Effector CD8-positive, alpha-beta T cell (primary cell): ENCODE data around the gene CDCA7.
"Not testable (repeated sequence)": the region's sequence is repeated elsewhere in the genome, so short reads cannot be mapped to it uniquely, and the experiment has no call there.

ENCODE experiments used
- DNase-seq: peaks from one replicate; lab custom pipeline; 2025; lab: John Stamatoyannopoulos, UW

The CDCA7 gene

DNA sequence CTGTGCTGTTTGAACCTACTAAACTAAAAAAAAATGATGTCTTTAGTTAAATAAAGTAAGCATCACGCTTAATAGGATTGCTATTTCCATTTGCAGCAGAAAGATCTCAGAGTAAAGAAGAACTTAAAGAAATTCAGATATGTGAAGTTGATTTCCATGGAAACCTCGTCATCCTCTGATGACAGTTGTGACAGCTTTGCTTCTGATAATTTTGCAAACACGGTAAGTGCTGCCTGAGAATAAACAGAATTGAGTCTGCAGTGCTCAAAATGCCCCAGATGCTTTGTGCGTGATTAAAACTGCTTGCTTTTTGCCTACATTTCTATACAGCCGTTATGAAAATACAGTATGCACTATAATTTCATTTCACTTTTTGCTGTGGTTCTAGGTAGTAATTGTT is 3.9 kb downstream of the CDCA7 start:
- no peak for DNase-seq

DNA sequence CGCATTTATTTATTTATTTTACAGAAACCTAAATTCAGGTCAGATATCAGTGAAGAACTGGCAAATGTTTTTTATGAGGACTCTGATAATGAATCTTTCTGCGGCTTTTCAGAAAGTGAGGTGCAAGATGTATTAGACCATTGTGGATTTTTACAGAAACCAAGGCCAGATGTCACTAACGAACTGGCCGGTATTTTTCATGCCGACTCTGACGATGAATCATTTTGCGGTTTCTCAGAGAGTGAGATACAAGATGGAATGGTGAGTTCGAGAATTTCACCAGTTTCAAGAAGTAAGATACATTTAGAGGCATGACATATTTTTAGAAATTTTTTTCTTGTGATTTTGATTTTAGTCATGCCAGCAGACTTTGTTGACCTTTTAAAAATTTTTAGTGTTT is 4.6 kb downstream of the CDCA7 start:
- DNase-seq: no peak

DNA sequence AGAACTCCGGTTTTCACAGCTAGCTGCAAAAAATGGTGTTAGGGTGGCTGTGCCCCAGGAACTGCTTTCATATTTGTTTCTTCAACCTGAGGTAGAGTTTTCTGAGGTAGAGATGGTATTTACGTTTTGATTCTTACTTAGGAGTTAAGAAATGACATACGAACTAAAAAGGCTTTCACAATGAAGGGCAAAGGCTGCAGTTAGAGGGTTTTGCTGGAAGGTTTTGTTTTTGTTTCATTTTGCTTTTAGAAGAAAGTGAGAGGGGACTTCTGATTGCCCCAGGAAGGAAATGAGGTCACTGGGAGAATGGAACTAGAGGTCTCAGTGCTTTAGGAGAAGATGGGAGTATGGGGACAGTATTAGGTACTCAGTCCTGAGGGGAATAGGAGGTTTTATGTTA is 15.5 kb downstream of the CDCA7 start:
- no peak for DNase-seq

DNA sequence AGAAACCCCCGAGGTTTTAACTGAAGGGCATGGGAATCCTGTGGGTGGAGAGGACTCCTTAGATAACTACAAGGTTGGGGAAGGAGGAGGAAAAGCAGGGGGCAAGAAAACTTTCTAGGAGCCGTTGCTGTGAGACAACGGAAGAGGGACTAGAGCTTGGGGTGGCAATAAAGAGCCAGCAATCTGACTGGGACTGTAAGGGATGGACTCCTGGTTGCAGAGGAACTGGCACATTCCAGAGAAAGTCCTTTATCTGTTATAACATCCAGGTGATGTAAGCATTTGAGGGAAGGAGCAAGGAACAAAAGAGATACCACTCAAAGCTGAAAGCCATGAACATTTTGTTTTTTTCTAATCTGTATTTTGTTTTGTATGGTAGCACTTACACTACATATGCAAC is 16.4 kb downstream of the CDCA7 start:
- no peak for DNase-seq

DNA sequence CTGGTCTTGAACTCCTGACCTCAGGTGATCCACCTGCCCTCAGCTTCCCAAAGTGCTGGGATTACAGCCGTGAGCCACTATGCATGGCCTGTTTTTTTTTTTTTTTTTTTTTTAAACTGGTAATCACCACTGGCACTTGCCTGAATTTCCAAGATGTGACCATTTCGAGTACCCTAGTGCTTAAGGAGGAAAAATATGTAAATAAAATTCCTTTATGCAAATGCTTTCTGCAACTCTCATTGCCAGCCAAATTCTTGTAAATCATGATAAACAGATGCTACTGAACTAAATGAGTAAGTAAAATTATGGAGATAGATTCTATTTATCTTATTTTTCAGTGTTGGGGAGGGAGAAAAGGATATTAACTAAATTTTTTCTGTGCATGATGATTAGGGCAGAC is 18.6 kb downstream of the CDCA7 start:
- no peak for DNase-seq

DNA sequence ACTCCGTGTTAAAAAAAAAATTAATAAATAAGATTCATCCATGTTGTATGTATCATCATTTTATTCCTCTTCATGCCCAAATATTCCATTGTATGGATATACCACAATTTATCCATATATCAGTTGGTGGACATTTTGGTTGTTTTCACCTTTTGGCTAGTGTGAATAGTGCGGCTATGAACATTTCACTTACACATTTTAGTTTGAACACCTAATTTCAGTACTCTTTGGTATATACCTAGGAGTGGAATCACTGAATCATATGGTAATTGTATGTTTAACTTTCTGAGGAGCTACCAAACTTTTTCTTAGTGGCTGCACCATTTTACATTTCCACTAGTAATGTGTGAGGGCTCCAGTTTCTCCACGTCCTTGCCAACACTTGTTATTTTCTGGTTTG is 20.0 kb downstream of the CDCA7 start:
- DNase-seq: no peak

DNA sequence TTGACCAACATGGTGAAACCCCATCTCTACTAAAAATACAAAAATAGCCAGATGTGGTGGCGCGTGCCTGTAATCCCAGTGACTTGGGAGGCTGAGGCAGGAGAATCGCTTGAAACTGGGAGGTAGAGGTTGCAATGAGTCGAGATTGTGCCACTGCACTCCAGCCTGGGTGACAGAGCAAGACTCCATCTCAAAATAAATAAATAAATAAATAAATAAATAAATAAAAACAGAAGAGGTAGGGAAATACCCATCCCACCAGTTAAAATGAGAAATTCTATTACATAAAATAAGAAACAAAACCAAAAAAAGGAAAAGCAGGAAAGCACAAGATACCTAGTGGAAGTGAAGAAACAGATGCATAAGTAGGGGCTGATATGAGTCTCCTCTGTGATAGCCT is 30.9 kb downstream of the CDCA7 start:
- not testable (repeated sequence) for DNase-seq

DNA sequence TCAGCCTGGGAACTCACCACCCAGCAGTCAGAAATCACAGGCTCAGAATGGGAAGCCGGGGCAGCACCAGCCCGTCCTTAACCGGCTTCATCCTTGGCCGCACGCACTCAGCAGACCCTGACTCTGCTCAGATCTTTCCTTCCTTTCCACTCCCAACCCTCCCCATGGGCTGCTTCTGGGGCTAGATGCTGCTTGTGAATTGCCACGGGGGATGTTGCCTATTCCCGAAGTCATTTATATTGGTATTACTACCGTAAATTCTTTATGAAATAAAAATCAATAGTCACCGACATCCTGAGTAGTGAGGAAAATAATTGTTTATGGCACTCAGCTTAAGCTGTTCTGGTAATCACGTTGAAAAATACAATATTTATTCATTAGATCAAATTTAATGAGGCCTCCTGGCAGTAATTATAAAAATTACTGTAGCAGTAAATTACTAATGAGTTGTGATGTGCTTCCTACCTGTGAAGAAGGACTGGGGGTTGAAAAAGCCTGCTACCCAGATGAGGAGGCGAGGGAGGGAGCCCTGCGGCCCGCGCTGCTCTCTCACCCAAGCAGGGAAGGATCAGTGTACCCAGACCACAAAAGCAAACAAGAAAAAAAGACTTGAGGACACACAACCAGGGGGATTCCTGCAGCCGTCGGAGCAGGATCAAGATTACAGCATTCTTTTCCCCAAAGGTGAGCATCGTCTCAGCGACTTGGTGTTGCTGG is 31.5 kb downstream of the CDCA7 start:
- DNase-seq: no peak

DNA sequence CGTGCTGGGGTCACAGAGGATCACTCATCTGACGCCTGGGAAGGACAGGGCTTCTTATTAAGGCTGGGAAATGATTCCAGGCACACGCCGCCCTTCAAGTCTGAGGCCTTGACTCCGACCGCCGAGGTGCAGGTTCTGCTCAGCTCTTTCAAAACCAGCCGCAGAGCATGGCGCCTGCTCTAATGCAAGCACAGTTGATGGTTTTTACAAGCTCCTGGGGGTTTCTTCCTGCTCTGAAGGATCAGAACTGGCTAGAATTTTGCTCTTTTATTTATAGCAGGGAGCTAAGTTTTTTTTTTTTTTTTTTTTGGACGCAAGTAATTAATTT is 32.0 kb downstream of the CDCA7 start:
- DNase-seq: no peak

DNA sequence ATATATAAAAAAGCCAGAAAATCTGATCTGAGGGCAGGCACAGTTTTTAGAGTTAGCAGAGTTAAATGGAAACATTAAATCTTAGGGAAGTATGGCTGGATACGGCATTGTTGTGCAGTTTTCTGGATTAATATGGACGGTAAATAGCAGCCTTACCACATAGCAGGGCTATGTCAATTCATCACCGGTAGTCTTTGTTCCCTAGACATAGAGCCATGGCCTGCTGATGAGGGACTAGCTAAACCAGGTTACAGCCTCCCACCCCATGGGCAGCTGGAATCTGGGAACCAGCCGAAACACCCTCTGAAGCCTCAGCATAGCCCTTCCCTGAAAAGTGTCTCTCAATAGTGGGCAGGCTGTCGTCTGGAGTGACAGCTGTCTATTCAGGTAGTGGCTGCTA is 32.4 kb downstream of the CDCA7 start:
- no peak for DNase-seq

DNA sequence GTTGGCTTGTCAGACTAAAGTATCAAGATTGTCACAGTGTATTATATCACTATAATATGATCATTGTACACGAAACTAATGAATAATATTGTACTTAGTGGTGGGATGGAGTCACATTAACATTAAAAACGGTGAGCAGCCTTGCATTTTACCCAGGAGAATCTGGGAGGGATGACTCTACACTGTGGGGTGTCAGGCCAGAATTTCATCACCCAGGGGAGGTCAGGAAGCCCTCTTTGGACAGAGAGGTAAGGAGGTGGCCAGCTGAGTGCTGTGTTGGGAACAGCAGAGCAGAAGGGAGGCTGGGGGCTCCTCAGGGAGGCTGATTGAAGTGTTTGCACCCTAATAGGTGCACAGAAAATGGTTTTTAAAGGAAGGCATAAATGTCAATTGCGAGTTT is 33.0 kb downstream of the CDCA7 start:
- no peak for DNase-seq

DNA sequence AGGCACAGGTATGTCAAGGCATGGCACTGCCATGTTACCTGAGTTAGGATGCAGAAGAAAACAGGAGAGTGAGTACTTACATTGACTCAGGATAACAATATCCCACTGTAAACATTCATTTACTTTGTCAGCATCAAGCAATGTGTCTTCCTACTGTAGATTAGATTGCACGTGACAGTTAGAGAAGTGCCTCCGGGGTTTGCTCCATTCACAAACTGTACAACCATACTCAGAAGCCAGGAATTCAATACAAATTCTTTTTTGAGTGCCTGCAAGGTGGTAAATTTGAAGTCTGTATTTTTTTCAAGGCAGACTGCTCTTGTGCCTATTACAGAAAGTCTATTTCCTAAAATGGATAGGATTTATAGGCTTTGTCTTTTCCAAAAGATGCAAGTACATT is 34.1 kb downstream of the CDCA7 start:
- DNase-seq: no peak

DNA sequence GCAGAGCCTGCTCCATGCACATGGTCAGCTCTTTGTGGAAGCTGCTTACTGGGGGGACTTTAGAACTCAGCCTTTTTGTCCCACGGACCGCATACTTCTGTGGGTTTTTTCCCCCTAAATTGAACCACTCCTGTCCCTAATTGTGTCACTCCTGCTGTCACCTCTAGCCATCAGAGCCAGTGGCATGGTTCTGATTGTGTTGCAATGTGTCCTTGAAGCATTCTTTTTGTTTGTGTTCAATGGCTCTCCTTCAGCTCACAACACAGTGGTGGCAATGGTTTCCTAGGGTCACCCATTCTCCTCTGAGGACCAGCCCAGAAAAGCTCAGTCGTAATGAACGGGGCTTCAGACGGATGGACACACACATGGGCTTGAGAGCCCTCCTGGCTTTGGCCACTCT is 35.4 kb downstream of the CDCA7 start:
- no peak for DNase-seq

DNA sequence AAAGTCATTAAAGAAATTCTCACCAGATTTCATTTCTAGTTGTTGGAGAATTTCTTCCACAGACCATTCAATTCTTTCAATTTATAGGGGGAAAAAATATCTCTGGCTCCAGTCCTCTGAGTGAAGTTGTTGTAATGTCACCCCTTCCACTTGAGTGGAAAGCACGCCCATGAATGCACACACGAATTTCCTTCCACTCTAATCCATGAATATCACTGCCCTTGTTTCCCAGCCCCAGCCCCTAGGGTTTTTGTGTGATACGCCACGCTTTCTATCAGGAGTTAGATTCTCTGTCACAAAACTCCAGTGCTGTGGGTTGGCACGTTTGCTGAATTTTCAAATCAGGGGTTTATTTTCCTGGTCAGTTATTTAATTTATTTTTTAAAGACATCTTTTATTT is 38.1 kb downstream of the CDCA7 start:
- no peak for DNase-seq

DNA sequence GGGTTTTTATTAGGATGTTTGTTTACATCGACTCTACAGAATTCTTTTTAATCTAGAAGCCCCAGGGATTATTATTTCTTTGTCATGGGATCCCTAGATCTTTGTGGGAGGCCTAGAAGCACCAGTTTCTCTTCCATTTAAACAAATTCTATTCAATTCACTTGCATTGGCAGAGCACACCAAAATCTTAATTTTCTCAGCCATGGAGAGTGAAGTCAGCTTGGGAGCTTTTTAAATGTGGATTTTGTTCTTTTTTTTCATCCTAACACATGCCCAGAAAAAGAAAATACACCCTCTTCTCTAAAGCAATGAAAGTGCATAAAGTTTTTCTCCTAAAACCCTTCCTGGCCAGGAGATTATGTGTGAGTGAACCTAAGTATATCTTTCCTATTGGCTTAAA is 38.5 kb downstream of the CDCA7 start:
- no peak for DNase-seq

DNA sequence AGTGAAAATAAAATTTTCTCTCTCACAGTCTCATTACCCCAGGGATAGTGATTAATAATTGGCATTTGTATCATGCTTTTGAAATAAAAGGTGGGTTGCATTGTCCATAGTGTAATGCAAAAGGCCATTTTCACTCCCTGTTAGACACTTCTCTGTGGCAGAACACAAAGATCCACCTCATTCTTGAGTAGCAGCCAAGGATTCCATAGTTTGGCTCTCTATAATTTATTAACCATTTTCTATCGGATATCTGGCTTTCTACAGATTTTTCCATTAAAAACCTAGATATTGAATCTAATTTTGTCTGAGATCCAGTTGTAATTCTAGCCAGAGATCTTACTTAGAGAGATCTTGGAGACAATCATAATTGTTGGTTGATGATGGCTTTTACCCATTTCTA is 39.0 kb downstream of the CDCA7 start:
- no peak for DNase-seq

DNA sequence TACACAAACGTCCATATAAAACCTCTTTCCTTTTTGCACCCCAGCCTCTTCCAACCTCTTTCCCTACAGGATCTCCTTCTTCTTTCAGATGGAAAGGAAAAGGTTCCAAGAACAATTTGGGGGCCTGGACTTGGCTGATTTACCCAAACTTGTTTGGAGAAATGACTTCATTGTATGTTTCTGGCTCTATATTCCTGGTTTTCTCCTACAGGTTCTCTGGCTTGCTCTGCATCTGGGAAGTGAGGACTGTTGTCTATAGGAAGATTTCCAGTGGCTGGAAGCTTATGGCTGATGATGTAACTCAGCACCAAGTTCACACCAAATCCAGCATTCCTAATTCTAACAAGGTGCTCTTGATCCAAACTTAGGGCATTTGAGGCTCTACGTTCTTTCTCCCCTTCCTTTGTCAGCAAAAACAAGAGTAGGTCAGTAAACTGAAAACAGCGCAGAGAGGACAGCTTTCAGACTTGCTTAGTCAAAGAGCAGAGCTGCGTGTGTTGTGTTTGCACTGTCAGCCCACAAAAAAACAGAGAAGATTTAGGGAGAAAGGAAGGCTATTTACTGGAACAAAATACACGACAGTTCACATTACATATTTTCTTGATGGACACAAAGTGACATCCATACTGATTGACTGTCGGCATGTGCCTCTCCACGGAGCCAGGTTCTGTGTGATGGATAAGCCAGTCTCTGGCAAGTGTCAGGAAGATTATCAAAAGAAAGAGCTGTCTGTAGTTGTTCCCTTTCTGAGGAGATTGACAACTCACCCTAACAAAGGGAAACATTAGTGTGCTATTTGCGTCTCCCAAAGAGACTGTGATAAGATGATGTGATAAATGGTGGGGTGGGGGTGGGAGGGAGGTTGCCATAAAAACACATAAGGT is 39.7 kb downstream of the CDCA7 start:
- DNase-seq: no peak

DNA sequence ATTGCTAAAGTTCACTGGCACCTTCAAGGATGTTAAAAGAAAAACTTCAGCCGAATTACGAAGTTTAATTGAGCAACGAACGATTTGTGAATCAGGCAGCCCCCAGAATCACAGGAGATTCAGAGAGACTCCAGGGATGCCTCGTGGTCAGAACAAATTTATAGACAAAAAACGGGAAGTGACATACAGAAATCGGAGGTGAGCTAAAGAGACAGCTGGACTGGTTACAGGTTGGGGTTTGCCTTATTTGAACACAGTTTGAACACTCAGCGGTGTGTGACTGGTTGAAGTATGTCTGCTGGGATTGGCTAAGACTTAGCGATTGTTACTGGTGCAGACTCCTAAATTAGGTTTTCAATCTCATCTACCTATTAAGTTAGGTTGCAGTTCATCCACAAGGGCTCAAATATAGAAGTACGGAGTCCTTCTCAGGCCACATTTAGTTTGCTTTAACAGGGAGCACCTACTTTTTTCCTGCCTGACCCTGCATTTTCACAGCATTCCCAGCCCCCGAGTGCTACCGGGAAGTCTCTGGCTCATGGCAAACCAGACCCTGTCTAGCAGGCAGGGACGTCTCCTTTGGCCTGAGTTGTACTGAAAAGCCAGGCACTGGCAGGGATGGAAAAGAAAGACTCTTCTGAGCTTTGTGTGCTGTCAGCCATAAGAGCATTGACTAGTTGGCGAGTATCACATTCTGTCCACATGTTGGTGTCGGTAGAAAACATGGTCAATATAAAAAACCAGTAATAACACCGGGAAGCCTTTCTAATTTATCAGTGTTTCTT is 41.1 kb downstream of the CDCA7 start:
- DNase-seq: no peak

DNA sequence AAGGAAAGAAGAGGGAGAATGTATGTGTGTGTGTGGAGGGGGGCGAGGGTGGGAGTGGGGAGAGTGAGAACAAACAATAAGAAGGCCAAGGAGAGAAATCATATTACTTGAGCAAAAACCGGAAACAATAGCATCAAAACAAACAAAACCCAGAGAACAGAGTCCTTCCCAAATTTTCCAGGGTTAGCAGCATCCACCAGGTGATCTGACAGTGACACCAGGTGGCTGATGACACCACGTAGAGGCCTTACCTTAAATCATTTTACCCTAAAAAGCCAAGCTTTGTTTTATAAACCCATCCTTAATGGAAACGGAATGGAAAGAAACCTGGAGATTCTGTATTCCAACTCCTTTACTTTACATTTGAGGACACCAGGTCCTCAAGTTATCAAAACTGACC is 42.9 kb downstream of the CDCA7 start:
- no peak for DNase-seq

DNA sequence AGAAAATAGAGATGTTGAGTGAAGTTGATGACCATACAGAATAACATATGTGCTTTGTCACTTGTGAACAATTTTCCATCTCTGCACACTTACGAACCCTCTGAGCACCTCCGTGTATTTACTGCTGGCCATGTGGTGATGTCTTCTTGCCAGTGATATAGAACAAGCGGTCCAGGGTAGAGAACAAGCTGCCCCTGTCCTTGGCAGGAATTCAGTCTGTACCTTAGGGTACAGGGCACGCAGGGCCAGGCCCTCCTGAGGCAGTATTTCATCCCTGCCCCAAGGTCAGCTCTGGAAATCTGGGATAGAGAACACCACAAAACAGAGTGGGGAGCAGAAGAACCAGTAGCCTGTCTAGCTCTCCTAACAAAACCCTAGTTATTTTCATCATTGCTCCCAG is 44.6 kb downstream of the CDCA7 start:
- no peak for DNase-seq

DNA sequence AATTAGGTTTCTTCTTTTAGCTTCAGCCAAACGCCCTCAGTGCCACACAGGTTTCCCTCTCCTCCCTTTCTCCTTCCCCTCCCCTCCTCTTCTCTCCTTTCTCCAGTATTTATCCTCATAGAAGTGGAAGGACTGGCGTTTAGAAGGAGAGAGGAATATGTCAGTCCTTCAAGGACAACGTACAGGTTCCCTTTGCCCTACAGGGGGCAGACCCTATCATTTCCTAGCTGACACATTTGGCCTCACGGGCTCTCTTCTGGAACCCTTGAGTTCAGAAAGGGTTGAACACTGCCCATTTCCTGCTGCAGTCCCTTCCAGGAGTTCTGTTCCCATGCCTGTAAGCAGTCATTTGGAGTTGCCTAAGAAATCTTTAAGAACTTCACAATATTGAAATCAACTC is 46.1 kb downstream of the CDCA7 start:
- DNase-seq: no peak

DNA sequence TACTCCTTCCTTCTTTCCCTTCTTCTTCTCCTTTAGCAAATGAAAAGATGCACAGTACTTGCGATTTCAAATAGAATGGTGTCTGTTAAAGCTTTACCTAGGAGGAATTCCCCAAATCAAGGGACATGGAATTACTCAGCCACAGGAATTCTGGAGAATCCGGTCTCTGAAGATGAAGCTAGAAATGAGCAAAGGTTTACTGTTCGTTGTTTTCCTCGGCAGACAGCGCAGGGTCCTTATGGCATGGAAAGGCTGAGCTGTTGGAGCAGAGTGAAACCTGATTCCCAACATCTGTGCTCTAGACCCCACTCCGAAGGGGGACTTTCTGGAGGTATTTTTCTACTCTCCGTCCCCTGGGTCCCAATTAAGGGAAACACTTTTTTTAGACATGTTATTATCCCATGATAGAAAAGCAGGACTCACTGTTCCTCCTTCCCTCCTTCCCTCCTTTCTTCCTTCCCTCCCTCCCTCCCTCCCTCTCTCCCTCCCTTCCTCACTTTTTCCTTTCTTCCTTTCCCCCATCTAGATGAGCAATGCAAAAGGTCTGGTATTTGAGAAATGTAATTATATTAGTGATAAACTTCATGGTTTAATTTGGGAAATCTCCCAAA is 47.1 kb downstream of the CDCA7 start:
- DNase-seq: no peak
